PFSK-1 (cell line): ENCODE measurements around the gene PLA2G3.

Source experiments
- FOXP2 ChIP-seq: optimal IDR thresholded peaks from 2 replicates; pipeline ENCODE3; 2011; ENCODE audit warnings: borderline replicate concordance, control low read depth, inconsistent platforms; ENCODE audit not compliant: insufficient read depth; ENCODE audit errors: extremely low read length, extremely low read depth
- POLR2AphosphoS5 ChIP-seq: IDR thresholded peaks from 2 replicates; pipeline ENCODE4 v1.6.1; 2012; ENCODE audit warnings: low read depth, mild to moderate bottlenecking, control low read depth, low read length, moderate library complexity
- REST ChIP-seq, 2 experiments: IDR thresholded peaks; 2 replicates each; pipeline versions ENCODE4 v1.6.1 to v1.8.0; 2011 to 2012; ENCODE audit warnings: low read depth in 2 of 2, low read length in 2 of 2, control low read depth in 1 of 2, inconsistent platforms in 1 of 2, mild to moderate bottlenecking in 1 of 2, moderate library complexity in 1 of 2; ENCODE audit not compliant: insufficient read depth in 1 of 2
- SIN3A ChIP-seq: IDR thresholded peaks from 2 replicates; pipeline ENCODE4 v1.6.1; 2012; ENCODE audit warnings: mild to moderate bottlenecking, low read length, moderate library complexity, borderline replicate concordance; ENCODE audit not compliant: insufficient read depth
- TAF1 ChIP-seq: IDR thresholded peaks from 2 replicates; pipeline ENCODE4 v1.6.1; 2012; ENCODE audit warnings: low read length, control low read depth, borderline replicate concordance; ENCODE audit not compliant: insufficient read depth

The PLA2G3 gene

GRCh38 chr22:31136711-31137110, 3.6 kb downstream of the PLA2G3 start:
- TF ChIP-seq POLR2AphosphoS5: no peak
- no peak for TF ChIP-seq FOXP2
- TF ChIP-seq SIN3A: no peak
- no peak for TF ChIP-seq REST (IDR thresholded peaks at IDR 0.05; ENCODE audit: insufficient read depth in 1 of 2, low read depth in 2 of 2, low read length in 2 of 2)
- no peak for TF ChIP-seq TAF1

- TF ChIP-seq FOXP2 (no peak), REST (IDR thresholded peaks at IDR 0.05; ENCODE audit: insufficient read depth in 1 of 2, low read depth in 2 of 2, low read length in 2 of 2) (no peak), TAF1 (no peak), SIN3A (no peak), POLR2AphosphoS5 (no peak)
Observed at GRCh38 chr22:31136155-31136554, 4.2 kb downstream of the PLA2G3 start.

- TF ChIP-seq POLR2AphosphoS5 (no peak), TAF1 (no peak), SIN3A (no peak), REST (IDR thresholded peaks at IDR 0.05; ENCODE audit: insufficient read depth in 1 of 2, low read depth in 2 of 2, low read length in 2 of 2) (no peak), FOXP2 (no peak)
Observed at GRCh38 chr22:31135706-31136105, 4.6 kb downstream of the PLA2G3 start.

- TF ChIP-seq FOXP2 (no peak), SIN3A (no peak), REST (IDR thresholded peaks at IDR 0.05; ENCODE audit: insufficient read depth in 1 of 2, low read depth in 2 of 2, low read length in 2 of 2) (no peak), TAF1 (no peak), POLR2AphosphoS5 (no peak)
Observed at GRCh38 chr22:31134688-31135087, 5.6 kb downstream of the PLA2G3 start.

- TF ChIP-seq FOXP2 (no peak), REST (IDR thresholded peaks at IDR 0.05; ENCODE audit: insufficient read depth in 1 of 2, low read depth in 2 of 2, low read length in 2 of 2) (no peak), POLR2AphosphoS5 (no peak), TAF1 (no peak), SIN3A (no peak)
Observed at GRCh38 chr22:31133911-31134310, 6.4 kb downstream of the PLA2G3 start.
